ENCODE results near the gene DNAJC15. TPM values are rescaled to one million over a fixed set of nuclear protein-coding genes. Genes with fewer than 3 reads are reported as not detected.

DNAJC15 gene
- total and polyA plus RNA-seq, 2 of the 8 experiments (the other 6 are each of a cell fraction or from before 2014, with no cell fraction given) = 5.8 to 20.8 TPM

GRCh38 chr13:43110658-43111057 is 87.3 kb downstream of the DNAJC15 start:
- no peak overlapping the region for H2AK5ac ChIP-seq (ENCODE audit: low read depth, low read length)
- H3K36me3 ChIP-seq (ENCODE audit: control insufficient read depth in 2 of 4, insufficient read depth in 4 of 4, low read length in 3 of 4) = no peaks in the 10 kb centered on the region
- no peaks in the 10 kb centered on the region for H3K23me2 ChIP-seq (ENCODE audit: low read depth, low read length)
- no peak for DNase-seq (ENCODE audit: low read depth in 1 of 2, low spot score in 2 of 2)
- H2BK20ac ChIP-seq (ENCODE audit: low read length) = no peak overlapping the region
- no peaks in the 10 kb centered on the region for H3K79me2 ChIP-seq (ENCODE audit: control insufficient read depth in 1 of 2, insufficient read depth in 2 of 2, low read length in 2 of 2)
- H3K23ac ChIP-seq (ENCODE audit: insufficient read length) = no peak overlapping the region
- no peak overlapping the region for H3K9ac ChIP-seq (replicated peaks in 1 of 4; ENCODE audit: extremely low read depth in 1 of 4, low read depth in 3 of 4, low read length in 3 of 4)
- 90% methylated on average over 2 of the region's 2 CpGs; no CpG with 5 or more reads in 1 of the 2 experiments for WGBS, 2 experiments (ENCODE audit: extremely low coverage in 1 of 2, insufficient coverage in 1 of 2, insufficient read length in 1 of 2, insufficient replicate concordance in 2 of 2, low coverage in 1 of 2, low lambda C conversion rate in 2 of 2, missing lambda C conversion rate in 1 of 2)
- H3K4me2 ChIP-seq (ENCODE audit: insufficient read depth in 1 of 2, low read depth in 2 of 2, low read length in 2 of 2) = no peak overlapping the region
- H3K27ac ChIP-seq (ENCODE audit: low read depth, low read length) = no peak overlapping the region
- H3K4ac ChIP-seq (replicated peaks; ENCODE audit: insufficient read length, low read depth, low read length) = no peak overlapping the region
- no peaks in the 10 kb centered on the region for H3K4me1 ChIP-seq (replicated peaks in 1 of 4; ENCODE audit: control insufficient read depth in 3 of 4, insufficient read depth in 4 of 4, low read length in 3 of 4)
- no peak overlapping the region for H2BK15ac ChIP-seq (ENCODE audit: low read length)
- no peak overlapping the region for H3K14ac ChIP-seq (ENCODE audit: insufficient read length)
- H2BK5ac ChIP-seq (ENCODE audit: low read depth, low read length) = no peak overlapping the region
- H4K8ac ChIP-seq (ENCODE audit: extremely low read depth, insufficient read depth, low read length) = no peak overlapping the region
- TF ChIP-seq SP2 (IDR thresholded peaks at IDR 0.05; ENCODE audit: low read length) (no peak), E2F6 (IDR thresholded peaks at IDR 0.05) (no peak), SRF (IDR thresholded peaks at IDR 0.05; ENCODE audit: low read depth, low read length) (no peak), KDM1A (IDR thresholded peaks at IDR 0.05; ENCODE audit: borderline replicate concordance, low read length) (no peak), HDAC2 (IDR thresholded peaks at IDR 0.05; ENCODE audit: borderline replicate concordance in 1 of 2, low read depth in 2 of 2, low read length in 2 of 2) (no peak), EGR1 (IDR thresholded peaks at IDR 0.05; ENCODE audit: borderline replicate concordance, low read depth, low read length) (no peak), BACH1 (IDR thresholded peaks at IDR 0.05; ENCODE audit: low read length) (no peak), EP300 (IDR thresholded peaks at IDR 0.05; ENCODE audit: borderline replicate concordance in 1 of 2, low read depth in 2 of 2, low read length in 2 of 2) (no peak)
- no peak for FAIRE-seq
- H2BK120ac ChIP-seq (replicated peaks; ENCODE audit: low read depth, low read length) = no peak overlapping the region
- H3K79me1 ChIP-seq (ENCODE audit: low read depth, low read length) = no peaks in the 10 kb centered on the region
- H3K27me3 ChIP-seq (replicated peaks in 1 of 4; ENCODE audit: control insufficient read depth in 3 of 4, extremely low read depth in 1 of 4, insufficient read depth in 3 of 4, low read length in 3 of 4) = no peaks in the 10 kb centered on the region
- no peak overlapping the region for H3K18ac ChIP-seq (ENCODE audit: extremely low read depth, low read length)
- H2AFZ ChIP-seq (ENCODE audit: low read length) = no peak overlapping the region
- H3K56ac ChIP-seq (replicated peaks; ENCODE audit: insufficient read length, low read depth, low read length) = no peak overlapping the region
- ChIA-PET POLR2A (ENCODE audit: partially characterized antibody) (no interaction called here), CTCF (ENCODE audit: partially characterized antibody) (interaction anchor here (0.7 to 1.1 kb wide), 3 partner anchors 9 to 43 kb away, joined by 3 read pairs; no protein-coding TSS in a partner anchor)
- no peak overlapping the region for H3K4me3 ChIP-seq (ENCODE audit: extremely low read depth in 1 of 4, insufficient read depth in 2 of 4, low read depth in 3 of 4, low read length in 4 of 4)
- H4K20me1 ChIP-seq (replicated peaks in 1 of 2; ENCODE audit: control insufficient read depth in 1 of 2, insufficient read depth in 2 of 2, low read length in 2 of 2) = no peaks in the 10 kb centered on the region
- H3K9me3 ChIP-seq (ENCODE audit: insufficient read depth in 2 of 2, low read depth in 1 of 2, low read length in 1 of 2) = no peaks in the 10 kb centered on the region
- H4K91ac ChIP-seq (replicated peaks; ENCODE audit: insufficient read length, low read length) = no peak overlapping the region
- H4K5ac ChIP-seq (ENCODE audit: insufficient read length, low read depth, low read length) = no peak overlapping the region
- H2BK12ac ChIP-seq (ENCODE audit: low read depth, low read length) = no peak overlapping the region
